ENCODE measurements around the gene ROGDI. TPM values are rescaled to one million over a fixed set of nuclear protein-coding genes. Genes with fewer than 3 reads are reported as not detected.

The ROGDI gene, protein sequence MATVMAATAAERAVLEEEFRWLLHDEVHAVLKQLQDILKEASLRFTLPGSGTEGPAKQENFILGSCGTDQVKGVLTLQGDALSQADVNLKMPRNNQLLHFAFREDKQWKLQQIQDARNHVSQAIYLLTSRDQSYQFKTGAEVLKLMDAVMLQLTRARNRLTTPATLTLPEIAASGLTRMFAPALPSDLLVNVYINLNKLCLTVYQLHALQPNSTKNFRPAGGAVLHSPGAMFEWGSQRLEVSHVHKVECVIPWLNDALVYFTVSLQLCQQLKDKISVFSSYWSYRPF
- 15.9 and 17.1 TPM in 2 replicates for total RNA-seq

DNA sequence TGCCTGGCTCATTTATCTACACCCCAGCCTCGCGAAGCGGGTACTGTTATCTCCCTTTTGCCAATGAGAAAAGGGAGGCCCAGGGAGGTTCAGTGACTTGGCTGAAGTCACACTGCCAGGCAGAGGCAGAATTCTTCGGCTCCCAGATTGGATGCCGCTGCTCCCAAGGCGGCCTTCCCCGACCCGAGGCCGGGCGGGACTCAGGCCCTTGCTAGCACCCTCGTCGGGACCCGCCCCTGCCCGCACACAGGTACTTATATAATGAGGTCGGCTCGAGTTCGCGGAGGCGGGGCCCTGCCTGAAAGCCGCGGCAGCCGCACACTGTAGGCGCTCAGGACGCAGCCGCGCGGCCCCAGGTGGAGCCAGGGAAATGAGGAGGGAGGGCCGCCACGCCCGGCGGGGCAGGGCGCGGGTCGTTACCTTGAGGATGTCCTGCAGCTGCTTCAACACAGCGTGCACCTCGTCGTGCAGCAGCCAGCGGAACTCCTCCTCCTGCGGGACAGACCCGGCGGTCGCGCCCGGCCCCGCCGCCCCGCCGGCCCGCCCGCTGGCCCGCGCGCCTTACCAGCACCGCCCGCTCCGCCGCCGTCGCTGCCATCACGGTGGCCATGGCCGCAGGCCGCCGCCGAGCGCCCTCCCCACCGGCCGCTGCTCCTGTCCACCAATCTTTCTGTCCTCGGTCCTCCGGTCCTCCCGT is at the start of gene ROGDI:
TSS of gene ROGDI (minus strand) at position 672 of the 697 bp plus-strand sequence. CDS start at position 610, 62 bp downstream.
- peaks cover 11% of the 10 kb centered on the region for H3K4me1 ChIP-seq (ENCODE audit: insufficient read depth, low read length)
- no peaks in the 10 kb centered on the region for H3K27me3 ChIP-seq (ENCODE audit: insufficient read depth, low read length)
- peaks cover 13% of the 10 kb centered on the region for H3K36me3 ChIP-seq (ENCODE audit: insufficient read depth, low read length)
- DNase-seq (ENCODE audit: insufficient read length, low spot score, missing footprints): peak; percentile 96
- H2AFZ ChIP-seq (ENCODE audit: low read length): peak within 1 kb of the TSS; percentile 81
- peak within 1 kb of the TSS; percentile 84 for H3K4me2 ChIP-seq (ENCODE audit: insufficient read depth, low read length)
- no peaks in the 10 kb centered on the region for H4K20me1 ChIP-seq (ENCODE audit: insufficient read depth, low read length)
- H3K9me3 ChIP-seq (ENCODE audit: low read depth, low read length): no peaks in the 10 kb centered on the region
- no peaks in the 10 kb centered on the region for H3K79me2 ChIP-seq (ENCODE audit: insufficient read depth, low read length)
- TF ChIP-seq, protein P1, sequence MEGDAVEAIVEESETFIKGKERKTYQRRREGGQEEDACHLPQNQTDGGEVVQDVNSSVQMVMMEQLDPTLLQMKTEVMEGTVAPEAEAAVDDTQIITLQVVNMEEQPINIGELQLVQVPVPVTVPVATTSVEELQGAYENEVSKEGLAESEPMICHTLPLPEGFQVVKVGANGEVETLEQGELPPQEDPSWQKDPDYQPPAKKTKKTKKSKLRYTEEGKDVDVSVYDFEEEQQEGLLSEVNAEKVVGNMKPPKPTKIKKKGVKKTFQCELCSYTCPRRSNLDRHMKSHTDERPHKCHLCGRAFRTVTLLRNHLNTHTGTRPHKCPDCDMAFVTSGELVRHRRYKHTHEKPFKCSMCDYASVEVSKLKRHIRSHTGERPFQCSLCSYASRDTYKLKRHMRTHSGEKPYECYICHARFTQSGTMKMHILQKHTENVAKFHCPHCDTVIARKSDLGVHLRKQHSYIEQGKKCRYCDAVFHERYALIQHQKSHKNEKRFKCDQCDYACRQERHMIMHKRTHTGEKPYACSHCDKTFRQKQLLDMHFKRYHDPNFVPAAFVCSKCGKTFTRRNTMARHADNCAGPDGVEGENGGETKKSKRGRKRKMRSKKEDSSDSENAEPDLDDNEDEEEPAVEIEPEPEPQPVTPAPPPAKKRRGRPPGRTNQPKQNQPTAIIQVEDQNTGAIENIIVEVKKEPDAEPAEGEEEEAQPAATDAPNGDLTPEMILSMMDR (IDR thresholded peaks at IDR 0.05; ENCODE audit: extremely low read depth, low read depth, low read length): no peak
- H3K4me3 ChIP-seq (ENCODE audit: insufficient read depth, low read length): peak within 1 kb of the TSS; percentile 84
- peak within 1 kb of the TSS; percentile 33 for H3K27ac ChIP-seq (ENCODE audit: low read depth, low read length)

DNA sequence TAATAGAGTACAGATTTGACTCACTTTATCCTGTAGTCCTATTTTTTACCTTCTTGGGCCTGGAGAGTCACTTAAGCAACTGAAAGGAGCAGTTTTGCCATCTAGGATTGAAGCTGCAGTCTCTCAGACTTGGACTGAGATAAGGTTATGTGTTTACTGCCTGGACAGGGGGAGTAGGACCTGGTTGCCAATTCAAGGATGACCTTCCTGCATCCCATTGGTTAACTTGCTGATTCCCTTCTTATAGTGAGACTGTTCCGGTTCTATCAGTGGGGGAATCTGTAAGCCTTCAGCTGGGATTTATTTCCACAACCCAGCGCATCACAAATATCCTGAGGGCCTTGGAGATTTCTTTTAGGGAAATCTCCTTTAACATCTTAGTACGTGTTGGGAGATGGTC is 47.8 kb upstream of the ROGDI start:
- TF ChIP-seq, protein P1 (IDR thresholded peaks at IDR 0.05; ENCODE audit: extremely low read depth, low read depth, low read length): no peak
- Histone ChIP-seq H2AFZ (ENCODE audit: low read length) (no peak overlapping the region), H3K4me2 (ENCODE audit: insufficient read depth, low read length) (peak overlapping the region; percentile 96), H4K20me1 (ENCODE audit: insufficient read depth, low read length) (peaks cover 57% of the 10 kb centered on the region), H3K27me3 (ENCODE audit: insufficient read depth, low read length) (no peaks in the 10 kb centered on the region), H3K36me3 (ENCODE audit: insufficient read depth, low read length) (peaks cover 17% of the 10 kb centered on the region), H3K79me2 (ENCODE audit: insufficient read depth, low read length) (peaks cover 91% of the 10 kb centered on the region), H3K9me3 (ENCODE audit: low read depth, low read length) (no peaks in the 10 kb centered on the region), H3K27ac (ENCODE audit: low read depth, low read length) (no peak overlapping the region), H3K4me1 (ENCODE audit: insufficient read depth, low read length) (peaks cover 35% of the 10 kb centered on the region), H3K4me3 (ENCODE audit: insufficient read depth, low read length) (peak overlapping the region; percentile 5)
- DNase-seq (ENCODE audit: insufficient read length, low spot score, missing footprints): peak; percentile 44

DNA sequence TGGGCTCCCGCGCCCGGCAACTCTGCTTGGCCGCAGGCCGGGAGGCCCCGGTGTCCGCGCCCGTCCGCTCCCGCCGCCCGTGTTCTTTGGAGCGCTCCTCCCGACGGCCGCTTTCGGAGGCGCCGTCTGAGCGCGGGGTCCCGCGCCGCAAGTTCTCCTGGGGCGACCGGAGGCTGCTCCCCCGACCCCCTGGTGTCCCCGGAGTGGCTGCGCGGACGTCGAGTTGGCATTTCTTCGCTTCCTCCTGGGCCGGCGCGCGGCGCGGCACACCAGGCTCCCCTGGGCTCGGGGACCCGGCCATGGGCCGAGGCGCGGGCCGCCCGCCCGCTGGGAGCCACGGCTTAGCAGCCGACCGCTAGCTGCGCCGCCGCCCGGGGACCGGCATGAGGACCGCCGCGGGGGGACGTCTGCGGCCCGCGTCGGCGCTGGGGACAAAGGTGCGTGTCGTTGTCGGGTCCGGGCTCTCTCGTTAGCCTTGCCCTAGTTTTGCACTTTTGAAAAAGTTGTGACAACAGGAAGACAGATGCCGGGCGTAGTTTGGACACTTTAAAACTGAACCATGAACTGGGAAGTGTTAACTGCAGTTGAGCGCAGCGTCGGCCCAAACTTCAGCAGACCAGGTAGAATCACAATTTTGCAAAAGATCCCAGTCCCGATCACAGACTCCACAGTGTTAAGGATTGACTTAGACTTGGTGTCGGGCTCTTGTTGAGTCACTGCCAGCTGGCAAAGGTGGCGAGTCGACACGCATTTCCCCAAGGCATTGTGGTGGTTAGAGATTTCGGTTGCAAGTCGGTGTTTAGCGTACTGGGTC is 45.5 kb upstream of the ROGDI start:
- TF ChIP-seq, protein P1 (IDR thresholded peaks at IDR 0.05; ENCODE audit: extremely low read depth, low read depth, low read length): no peak
- Histone ChIP-seq H3K27me3 (ENCODE audit: insufficient read depth, low read length) (no peaks in the 10 kb centered on the region), H2AFZ (ENCODE audit: low read length) (peak overlapping the region; percentile 63), H3K4me3 (ENCODE audit: insufficient read depth, low read length) (peak overlapping the region; percentile 92), H3K9me3 (ENCODE audit: low read depth, low read length) (no peaks in the 10 kb centered on the region), H3K36me3 (ENCODE audit: insufficient read depth, low read length) (peaks cover 19% of the 10 kb centered on the region), H3K4me1 (ENCODE audit: insufficient read depth, low read length) (peaks cover 35% of the 10 kb centered on the region), H3K79me2 (ENCODE audit: insufficient read depth, low read length) (peaks cover 88% of the 10 kb centered on the region), H3K27ac (ENCODE audit: low read depth, low read length) (peak overlapping the region; percentile 76), H3K4me2 (ENCODE audit: insufficient read depth, low read length) (peak overlapping the region; percentile 96), H4K20me1 (ENCODE audit: insufficient read depth, low read length) (peaks cover 66% of the 10 kb centered on the region)
- DNase-seq (ENCODE audit: insufficient read length, low spot score, missing footprints): peak; percentile 85

All from osteoblast (primary cell).